ENCODE measurements around the gene CLDN14.
A peak's percentile ranks its signal among the peaks of the same experiment; 100 is the strongest.

The CLDN14 gene

DNA sequence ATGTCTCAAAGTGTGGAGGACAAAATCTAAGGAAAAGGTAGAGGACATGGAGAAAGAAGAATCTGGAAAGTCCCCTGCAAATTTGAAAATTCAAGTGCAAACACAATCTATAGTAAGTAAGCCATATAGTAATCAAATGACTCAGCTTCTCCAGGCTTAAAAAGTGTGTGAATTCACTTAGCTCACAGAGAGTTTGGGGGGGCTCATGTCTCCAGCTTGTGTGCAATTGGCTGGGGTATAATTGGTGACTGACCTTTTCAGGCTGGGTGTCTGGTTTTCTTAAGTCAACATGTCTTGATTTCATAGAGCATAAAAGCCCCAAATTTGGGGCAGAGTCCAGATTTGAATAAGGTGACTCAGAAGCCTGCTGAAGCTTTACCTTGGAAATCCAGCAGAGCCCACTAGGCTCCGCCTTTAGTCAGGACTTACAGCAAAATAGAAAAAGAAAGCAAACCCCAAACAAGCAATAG lies 8.6 kb downstream of the CLDN14 start:
- DNase-seq (ENCODE audit: low read depth): no peak

DNA sequence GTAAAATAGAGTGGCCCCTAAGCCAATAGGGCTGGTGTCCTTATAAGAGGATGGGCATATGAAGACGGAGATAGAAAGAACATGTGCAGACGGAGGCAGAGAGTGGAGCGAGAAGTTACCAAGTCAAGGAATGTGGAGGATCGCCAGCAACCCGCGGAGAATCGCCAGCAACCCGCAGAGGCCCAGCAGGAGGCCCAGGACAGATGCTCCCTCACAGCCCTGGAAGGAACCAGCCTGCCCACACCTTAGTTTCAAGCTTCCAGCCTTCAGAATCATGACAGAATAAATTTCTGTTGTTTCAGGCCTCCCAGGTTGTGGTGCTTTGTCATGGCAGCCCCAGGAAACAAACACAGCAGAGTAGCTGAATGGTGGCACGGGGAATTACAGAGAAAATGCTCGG lies 9.6 kb downstream of the CLDN14 start:
- no peak for DNase-seq (ENCODE audit: low read depth)

DNA sequence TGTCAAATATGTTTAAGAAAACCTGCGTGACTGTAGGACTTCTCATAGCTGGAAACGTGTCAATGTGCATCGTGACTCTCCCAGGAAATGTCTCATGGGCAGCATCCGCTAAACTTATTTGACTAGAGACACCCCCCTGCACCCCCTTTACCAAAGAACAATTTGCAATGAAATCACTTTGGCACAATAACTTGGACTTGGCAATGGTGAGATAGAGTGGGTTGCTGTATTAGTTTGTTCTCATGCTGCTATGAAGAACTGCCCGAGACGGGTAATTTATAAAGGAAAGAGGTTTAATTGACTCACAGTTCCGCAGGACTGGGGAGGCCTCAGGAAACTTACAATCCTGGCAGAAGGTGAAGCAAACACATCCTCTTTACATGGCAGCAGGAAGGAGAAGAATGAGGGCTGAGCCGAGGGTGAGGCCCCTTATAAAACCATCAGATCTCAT lies 13.8 kb downstream of the CLDN14 start:
- no peak for DNase-seq (ENCODE audit: low read depth)

DNA sequence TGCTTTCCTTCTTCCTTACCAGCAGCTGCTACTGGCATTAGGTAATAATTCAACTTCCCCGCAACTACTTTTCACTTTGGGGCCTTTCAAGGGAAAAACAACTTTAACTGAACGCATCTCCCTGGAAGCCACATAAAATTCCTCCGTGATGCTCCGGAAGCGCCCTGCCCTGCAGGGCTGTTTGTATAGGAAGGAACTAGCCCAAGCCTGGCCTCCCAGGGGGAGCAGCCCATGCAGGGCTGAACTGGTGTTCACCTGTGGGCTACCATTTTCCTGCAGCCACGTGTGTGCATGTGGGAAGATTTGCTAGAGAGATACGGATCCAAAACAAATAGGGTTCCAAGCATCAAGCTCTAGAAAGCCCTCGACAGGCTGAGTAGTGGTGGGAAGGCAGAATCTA lies 14.4 kb downstream of the CLDN14 start:
- DNase-seq (ENCODE audit: low read depth): no peak

DNA sequence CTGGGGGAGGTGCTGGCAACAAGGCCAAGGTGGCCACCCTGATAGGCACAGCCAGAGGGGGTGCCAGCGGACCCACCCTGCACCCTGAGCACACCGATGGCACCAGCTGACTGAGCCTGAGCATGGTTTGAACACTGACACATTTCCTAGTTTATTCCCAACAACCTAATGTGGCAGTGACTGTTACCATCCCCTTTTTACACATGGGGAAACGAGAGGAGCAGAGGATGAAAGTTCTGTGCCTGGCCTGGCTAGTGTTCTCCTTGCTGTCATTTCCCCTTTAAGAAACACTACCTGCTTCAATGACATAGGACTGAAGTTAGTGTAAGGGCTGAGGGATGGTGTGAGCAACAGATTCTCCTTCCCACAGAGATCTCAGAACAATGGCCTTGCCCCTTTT lies 15.3 kb downstream of the CLDN14 start:
- no peak for DNase-seq (ENCODE audit: low read depth)

DNA sequence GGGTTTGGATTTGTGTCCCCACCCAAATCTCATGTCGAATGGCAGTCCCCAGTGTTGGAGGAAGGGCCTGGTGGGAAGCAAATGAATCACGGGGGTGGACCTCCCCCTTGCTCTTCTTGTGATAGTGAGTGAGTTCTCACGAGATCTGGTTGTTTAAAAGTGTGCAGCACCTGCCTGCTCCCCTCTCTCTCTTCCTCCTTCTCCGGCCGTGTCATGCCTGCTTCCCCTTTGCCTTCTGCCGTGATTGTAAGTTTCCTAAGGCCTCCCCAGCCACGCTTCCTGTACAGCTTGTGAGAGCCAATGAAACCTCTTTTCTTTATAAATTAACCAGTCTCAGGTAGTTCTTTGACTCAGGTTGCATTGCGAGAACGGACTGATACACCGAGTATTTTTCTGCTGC lies 15.9 kb downstream of the CLDN14 start:
- DNase-seq (ENCODE audit: low read depth): no peak

DNA sequence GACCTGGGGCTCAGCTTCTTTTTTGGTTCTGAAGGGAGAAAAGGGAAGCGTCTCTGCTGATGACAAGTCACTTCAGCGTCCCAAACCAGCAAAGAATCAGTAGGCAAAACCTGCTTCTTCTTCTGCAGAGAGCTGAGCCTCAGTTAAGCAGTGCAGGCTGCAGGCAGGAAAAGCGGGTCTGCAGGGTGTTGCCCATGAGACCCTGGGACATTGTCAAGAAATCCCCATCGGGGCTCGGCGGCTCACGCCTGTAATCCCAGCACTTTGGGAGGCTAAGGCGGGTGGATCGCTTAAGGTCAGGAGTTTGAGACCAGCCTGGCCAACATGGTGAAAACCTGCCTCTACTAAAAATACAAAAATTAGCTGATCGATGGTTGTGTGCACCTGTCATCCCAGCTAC lies 16.7 kb downstream of the CLDN14 start:
- DNase-seq (ENCODE audit: low read depth): no peak

DNA sequence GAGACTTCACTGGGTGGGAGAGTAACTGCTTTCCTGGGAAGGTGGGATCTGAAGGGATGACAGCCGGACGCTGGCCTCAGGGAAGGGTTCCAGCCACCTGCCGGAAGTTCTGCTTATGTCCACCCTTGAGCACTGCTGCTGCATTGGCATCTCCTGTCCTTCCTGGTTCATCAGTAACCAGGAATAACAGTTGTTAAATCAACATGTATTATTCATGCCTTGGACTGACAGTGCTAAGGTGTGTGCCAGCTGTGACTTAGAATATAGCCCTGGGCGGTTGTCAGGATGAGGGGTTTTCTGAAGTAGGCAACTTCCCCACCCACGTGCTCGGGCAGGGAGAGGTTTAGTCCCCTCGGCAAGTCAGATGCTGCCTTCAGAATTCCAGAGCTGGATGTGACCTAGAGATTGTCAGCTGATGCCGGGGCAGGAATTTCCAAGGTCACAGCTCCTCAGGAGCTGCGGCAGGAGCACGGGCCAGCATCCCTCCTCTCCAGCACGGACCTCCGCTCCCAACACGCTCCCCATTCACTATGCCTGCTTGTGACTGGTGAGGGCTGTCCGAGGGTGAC lies 17.9 kb downstream of the CLDN14 start:
- DNase-seq (ENCODE audit: low read depth): no peak

DNA sequence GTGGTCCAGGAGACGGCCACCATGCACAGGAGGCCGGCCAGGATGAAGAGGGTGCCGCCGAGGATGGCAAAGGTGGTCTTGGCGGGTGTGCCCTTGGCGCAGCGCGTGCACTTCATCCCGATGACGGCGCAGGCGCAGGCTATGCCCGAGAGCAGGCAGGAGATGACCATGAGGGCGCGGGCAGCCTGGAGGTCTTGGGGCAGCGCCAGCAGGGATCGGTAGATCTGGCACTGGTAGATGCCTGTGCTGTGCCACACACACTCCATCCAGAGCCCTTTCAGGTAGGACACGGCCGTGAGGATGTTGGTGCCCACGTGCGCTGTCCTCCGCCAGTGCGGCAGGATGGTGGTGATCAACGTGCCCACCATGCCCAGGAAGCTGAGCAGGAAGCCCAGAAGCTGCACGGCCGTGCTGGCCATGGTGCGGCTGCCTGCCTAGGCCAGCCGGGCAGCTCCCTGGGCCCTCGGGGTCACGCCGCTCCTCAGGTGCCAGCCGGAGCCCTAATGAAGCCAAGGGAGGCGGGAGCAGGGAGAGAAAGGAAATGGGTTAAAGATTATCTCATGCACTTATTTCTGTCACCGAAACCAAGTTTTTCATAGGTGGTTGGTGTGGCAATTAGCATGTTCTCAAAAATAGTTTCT lies 18.5 kb downstream of the CLDN14 start:
- DNase-seq (ENCODE audit: low read depth): no peak

DNA sequence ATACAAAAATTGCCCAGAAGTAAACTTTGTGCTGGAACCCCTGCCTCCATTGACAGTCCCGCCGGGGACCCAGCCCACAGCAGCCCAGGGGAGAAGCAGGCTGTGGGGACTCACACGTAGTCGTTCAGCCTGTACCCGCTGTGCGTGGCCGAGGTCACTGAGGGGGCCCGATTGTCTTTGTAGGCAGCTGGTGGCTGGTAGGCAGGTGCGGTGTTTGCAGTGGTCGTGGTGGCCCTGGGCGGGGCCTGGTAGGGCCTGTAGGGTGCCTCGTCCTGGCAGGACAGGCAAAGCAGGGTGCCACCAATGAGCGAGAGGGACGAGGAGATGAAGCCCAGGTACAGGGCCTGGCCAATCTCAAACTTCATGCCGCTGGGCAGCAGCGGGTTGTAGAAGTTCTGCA lies 19.1 kb downstream of the CLDN14 start:
- DNase-seq (ENCODE audit: low read depth): no peak

DNA sequence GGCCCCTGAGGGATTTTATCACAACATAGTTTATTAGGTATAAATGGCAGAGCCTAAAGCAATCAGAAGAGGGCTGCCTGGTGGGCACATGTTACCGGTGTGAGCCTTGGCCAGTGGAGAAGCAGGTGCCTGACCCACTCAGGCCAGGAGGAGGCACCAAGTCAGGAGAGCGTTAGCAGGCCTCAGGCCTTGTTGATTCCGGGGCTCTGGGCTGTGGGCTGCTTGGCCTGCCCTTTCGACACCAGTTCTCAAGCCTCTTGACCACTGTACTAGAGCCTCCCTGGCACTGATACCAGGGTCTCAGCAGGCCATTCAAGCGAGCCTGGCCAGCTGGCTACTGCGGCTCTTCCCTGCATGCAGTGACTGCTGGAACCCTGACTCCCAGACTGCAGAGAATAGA lies 20.8 kb downstream of the CLDN14 start:
- no peak for DNase-seq (ENCODE audit: low read depth)

DNA sequence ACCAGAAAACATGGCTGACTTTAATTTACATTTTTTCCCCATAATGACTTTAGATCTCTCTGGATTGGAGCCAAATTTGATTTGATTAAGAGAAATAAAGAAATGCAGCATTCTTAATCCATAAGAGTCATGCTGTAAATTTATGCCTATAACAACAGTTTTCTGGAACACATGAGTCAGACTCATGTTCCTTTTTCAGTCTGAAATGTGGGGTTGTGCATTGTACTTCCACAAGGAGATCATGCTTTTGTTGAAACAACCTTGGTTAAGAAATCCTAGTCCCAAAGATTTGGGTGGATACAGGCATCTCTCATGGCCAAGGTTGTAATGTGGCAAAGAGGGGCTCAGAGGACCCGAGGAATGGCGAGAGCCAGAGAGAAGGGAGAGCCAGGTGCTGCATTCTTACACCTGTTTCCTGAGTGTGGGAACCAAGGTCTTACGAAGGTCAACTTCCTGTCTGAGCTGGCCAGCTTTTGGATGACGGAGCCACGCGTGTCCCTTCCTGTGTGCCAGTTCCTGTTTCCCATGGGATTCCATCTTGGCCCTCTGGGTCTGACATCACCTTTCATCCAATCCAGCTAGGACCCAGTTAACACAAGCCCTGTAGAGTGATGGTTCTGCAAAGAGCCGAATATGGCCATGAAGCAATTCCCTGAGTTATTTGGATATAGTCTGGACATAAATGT lies 23.1 kb downstream of the CLDN14 start:
- DNase-seq (ENCODE audit: low read depth): no peak

DNA sequence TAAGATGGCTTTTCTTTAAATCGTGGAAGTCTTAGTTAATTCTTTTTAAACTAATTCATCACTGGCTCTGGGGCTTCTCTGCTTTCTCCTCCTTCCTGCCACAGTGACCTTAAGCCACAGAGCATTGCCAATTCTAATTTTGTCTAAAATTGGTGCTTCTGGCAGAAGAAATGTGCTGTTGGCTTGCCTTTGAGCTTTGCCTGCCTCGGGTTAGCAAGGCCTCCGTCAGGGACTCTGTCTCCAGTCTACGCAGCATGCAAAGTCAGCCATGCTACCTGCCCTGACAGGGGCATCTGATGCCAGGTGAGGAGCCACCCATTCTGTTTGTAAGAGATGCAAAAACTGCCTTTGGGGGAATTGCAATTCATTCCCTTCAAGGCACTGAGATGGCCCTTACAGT lies 25.2 kb downstream of the CLDN14 start:
- no peak for DNase-seq (ENCODE audit: low read depth)

DNA sequence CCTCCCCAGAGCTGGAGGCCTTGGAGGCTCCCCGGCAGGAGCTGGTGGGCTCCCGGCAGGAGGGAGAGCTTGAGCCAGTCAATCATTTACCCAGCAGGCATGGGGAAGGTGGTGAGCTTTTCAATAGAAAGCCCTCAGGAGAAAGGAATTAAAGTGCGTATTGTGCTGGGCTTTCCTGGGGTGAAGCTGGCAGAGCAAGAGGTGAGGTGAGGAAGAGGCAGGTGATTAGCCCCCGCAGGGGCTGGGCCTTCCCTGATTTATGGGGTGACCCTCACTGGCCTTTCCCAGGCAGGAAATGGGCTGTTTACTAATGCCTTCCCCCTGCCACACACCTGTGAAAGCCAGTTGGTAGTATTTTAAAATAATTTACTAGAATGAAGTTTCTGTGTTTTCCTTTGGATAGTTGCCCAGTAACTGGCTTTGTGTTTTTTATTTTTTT lies 25.8 kb downstream of the CLDN14 start:
- DNase-seq (ENCODE audit: low read depth): no peak

DNA sequence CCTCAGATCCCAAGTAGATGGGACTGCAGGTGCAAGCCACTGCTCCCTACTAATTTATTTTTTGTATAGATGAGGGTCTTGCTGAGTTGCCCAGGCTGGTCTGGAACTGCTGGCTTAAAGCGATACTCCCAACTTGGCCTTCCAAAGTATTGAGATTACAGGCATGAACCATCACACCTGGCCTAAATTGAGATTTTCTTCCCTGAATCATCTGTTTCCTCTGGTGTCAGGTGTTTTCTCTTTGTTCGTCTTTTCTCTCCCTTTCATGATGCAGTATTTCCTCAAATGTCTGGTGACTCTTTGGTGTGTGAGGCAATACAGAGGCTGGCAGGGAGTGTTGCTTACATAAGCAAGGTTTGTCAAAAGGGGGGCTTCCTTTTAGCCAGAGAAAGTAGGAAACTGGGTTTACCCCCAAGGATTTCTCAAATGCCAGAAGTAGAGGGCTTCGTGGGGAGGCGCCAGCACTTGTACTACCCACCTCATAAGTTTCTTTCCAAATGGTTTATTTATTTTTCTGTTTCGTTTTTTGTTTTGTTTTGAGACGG lies 27.6 kb downstream of the CLDN14 start:
- DNase-seq (ENCODE audit: low read depth): no peak

DNA sequence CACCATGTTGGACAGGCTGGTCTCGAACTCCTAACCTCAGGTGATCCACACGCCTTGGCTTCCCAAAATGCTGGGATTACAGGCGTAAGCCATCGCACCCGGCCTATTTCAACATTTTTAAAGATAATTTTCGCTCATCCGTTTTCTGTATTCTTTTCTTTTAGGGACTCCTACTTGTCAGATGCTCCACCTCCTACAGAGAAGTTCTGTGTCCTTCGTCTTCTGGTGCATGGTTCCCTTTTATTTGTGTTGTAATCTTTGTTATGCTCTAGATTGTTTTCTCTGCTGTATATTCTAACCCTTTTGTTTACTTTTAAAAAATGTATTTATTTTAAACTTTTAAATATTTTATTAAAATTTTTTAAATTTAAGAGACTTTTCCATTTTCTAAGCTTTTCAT lies 28.4 kb downstream of the CLDN14 start:
- DNase-seq (ENCODE audit: low read depth): no peak

DNA sequence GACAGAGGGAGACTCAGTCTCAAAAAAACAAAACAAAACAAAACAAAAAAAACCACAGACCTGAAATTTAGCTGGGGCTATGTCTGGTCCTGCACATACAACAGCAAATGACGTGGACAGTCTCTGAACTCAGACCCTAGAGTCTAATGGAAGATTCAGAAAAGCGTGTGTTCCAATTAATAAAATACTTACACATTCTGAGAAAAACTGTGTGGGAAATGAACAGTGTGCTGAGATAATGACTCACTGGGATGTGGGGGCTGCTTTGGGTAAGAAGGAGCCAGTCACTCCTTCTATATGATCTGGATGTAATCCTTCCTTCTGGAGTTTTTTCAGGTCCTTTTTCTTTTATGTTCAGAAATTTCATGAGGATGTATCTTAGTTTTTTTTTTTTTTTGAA lies 29.4 kb downstream of the CLDN14 start:
- no peak for DNase-seq (ENCODE audit: low read depth)

DNA sequence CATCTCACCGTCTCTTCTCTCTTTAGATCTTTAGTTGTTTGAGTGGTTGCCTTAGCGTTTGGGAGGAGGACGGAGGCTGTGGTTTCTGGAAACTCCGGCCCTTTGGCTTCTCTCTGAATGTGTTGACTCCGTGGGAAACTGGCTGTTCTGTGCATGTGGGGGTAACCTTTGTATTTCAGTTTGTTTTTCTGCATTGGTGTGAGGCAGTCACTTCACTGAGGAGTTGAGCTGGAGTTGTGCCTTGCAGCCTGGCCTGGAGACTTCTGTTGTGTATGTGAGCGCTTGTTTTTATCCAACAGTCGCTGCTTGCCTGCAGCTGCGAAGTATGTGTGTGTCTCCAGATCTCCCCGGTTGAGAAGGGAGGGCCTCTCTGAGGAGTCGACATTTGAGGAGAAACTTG lies 33.6 kb downstream of the CLDN14 start:
- DNase-seq (ENCODE audit: low read depth): no peak

DNA sequence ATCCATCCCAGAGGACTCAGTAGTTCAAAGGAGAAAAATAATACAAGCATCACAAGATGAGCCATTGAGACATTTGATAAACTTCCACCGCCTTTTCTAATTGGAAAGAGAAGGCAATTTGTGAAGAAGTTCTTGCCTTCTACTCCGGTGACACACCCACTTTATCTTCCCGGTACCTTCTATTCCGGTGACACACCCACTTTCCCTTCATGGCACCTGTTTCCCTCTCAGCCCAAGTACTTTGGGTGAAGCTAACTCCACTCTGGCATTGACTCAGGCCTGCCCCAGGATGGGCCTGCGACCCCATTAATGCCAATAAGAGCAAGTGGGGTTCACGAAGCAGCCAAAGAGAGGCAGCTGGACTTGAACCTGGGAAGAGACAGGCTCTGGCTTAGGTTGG lies 38.2 kb downstream of the CLDN14 start:
- no peak for DNase-seq (ENCODE audit: low read depth)

DNA sequence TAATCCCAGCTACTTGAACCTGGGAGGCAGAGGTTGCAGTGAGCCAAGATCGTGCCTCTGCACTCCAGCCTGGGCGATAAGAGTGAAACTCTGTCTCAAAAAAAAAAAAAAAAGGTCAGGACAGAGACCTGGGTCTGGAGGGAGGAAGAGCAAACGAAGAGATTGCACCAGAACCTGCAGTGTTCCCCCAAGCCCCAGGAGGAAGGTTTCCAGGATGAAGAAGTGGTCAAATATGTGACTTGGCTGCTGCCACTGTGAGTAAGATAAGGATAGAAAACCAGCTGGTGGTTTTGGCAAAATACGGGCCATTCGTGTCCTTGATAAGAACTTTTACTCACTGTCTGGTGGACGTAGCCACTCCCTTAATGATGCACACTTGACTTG lies 42.2 kb downstream of the CLDN14 start:
- DNase-seq (ENCODE audit: low read depth): peak; percentile 78

DNA sequence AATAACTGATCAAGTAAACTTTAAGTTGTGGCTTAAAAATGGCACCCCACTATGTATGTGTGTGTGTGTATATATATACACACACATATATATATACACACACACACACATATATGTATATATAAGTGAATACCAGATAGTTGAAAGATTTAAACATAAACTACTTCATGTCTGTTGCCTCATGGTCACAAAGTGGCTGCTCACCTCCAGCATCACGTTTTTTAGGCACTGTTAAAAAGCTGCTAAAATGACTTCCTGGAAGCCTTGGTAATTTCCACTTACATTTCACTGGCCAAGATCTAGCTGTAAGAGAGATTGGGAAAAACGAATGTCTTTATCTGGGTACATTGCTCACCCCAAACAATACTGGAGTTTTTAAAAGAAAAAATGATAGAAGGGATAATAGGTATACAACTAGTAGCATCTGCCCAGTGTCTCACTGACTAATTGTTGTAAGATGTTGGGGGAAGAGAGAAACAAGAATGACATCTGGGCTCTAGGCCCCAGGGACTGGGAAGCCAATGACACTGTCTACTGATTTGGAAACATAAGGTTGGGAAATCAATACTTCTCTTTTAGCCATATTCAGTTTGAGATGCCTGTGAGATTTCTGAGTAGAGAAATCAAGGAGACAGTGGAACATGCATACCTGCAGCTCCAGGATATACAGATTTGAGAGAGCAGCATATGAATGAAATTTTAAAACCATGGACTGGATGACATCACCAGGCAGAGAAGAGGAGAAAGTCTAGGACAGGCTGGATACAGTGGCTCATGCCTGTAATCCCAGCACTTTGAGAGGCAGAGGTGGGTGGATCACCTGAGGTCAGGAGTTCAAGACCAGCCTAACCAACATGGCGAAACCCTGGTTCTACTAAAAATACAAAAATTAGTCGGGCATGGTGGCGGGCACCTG lies 42.8 kb downstream of the CLDN14 start:
- DNase-seq (ENCODE audit: low read depth): no peak

DNA sequence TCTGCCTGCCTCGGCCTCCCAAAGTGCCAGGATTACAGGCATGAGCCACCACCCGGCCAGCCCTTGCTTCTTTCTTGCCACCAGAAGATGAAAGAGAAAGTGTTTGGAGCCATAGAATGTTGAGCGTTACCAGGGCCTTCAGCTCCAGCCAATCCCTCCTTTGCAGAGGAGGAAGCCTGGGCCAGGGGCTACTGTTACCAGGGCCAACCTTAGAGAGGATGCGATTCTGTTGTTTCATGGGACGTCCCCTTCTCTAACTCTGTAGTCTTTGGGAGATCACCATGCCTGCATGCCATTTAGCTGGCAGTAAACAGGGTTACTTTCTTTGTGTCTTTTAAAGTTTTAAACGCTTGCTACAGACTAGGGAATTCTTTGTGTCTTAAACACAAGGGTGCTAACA lies 45.8 kb downstream of the CLDN14 start:
- no peak for DNase-seq (ENCODE audit: low read depth)
